K562 (cell line): ENCODE data around the gene DDX46. TPM values are rescaled to one million over a fixed set of nuclear protein-coding genes. Genes with fewer than 3 reads are reported as not detected.

Experiments
- BACH1 ChIP-seq: fragments of 200-800 bp; sonication (Bioruptor generic); IDR thresholded peaks from 2 replicates; pipeline ENCODE4 v1.6.1; 2016; ENCODE audit warnings: missing genetic modification characterization, missing compliant biosample characterization
- CREB1 ChIP-seq, 2 experiments: sonication (generic) in 1 of 2; formaldehyde crosslinking in 1 of 2; IDR thresholded peaks; 2 replicates each; pipeline versions ENCODE4 v1.6.1 to v1.8.0; 2012 to 2022; ENCODE audit warnings: inconsistent platforms in 1 of 2, mild to moderate bottlenecking in 1 of 2, missing genetic modification reagents in 1 of 2, moderate library complexity in 1 of 2
- DMBX1 ChIP-seq: fragments of 250-450 bp; sonication (Bioruptor Pico); IDR thresholded peaks from 2 replicates; pipeline ENCODE4 v1.8.0; 2022; ENCODE audit warnings: inconsistent platforms, mild to moderate bottlenecking, moderate library complexity, borderline replicate concordance
- EGR1 ChIP-seq: fragments of 450-650 bp; conservative IDR thresholded peaks from 2 replicates; pipeline ENCODE4 v1.6.1; 2017; ENCODE audit warnings: mild to moderate bottlenecking
- KLF13 ChIP-seq: fragments of 450-650 bp; IDR thresholded peaks from 2 replicates; pipeline ENCODE4 v1.6.1; 2016; ENCODE audit warnings: missing genetic modification characterization, low read depth, mild to moderate bottlenecking, missing compliant biosample characterization, moderate library complexity, borderline replicate concordance
- MXD1 ChIP-seq: fragments of 250-450 bp; sonication (Bioruptor Pico); IDR thresholded peaks from 2 replicates; pipeline ENCODE4 v1.8.0; 2021; ENCODE audit warnings: borderline replicate concordance, mild to moderate bottlenecking, moderate library complexity; ENCODE audit not compliant: poor library complexity, severe bottlenecking
- NEUROD1 ChIP-seq: fragments of 150-350 bp; IDR thresholded peaks from 2 replicates; pipeline ENCODE4 v1.6.1; 2014; ENCODE audit warnings: borderline replicate concordance, low read length, low read depth; ENCODE audit not compliant: partially characterized antibody
- NFIC ChIP-seq: fragments of 450-650 bp; IDR thresholded peaks from 2 replicates; pipeline ENCODE4 v1.6.1; 2017; ENCODE audit warnings: mild to moderate bottlenecking, inconsistent platforms
- PTTG1 ChIP-seq: fragments of 450-650 bp; IDR thresholded peaks from 2 replicates; pipeline ENCODE4 v1.6.1; 2016; ENCODE audit warnings: low read depth, mild to moderate bottlenecking, missing genetic modification characterization, missing compliant biosample characterization
- RBM25 ChIP-seq: fragments of 200-400 bp; formaldehyde crosslinking; IDR thresholded peaks from 2 replicates; pipeline ENCODE4 v1.6.1; 2018; ENCODE audit warnings: low read length, low read depth, moderate library complexity; ENCODE audit not compliant: severe bottlenecking
- RNF219 ChIP-seq: fragments of 250-450 bp; sonication (Bioruptor Pico); IDR thresholded peaks from 2 replicates; pipeline ENCODE4 v1.5.0; 2022; ENCODE audit warnings: mild to moderate bottlenecking
- SMAD3 ChIP-seq: fragments of 450-650 bp; formaldehyde crosslinking; conservative IDR thresholded peaks from 2 replicates; pipeline ENCODE4 v1.4.0; 2020; ENCODE audit warnings: mild to moderate bottlenecking
- SRF ChIP-seq, 2 experiments: fragments of 250-450, 450-650 bp in 1 of 2; sonication (Bioruptor Pico) in 1 of 2; sonication (generic) in 1 of 2; formaldehyde crosslinking; IDR thresholded peaks; 2 replicates each; pipeline versions ENCODE4 v1.5.0 to v1.5.1; 2020 to 2022; ENCODE audit warnings: mild to moderate bottlenecking in 1 of 2, missing genetic modification reagents in 1 of 2
- TAF1 ChIP-seq: IDR thresholded peaks from 2 replicates; pipeline ENCODE4 v1.6.1; 2011; ENCODE audit warnings: mild to moderate bottlenecking, low read length, moderate library complexity; ENCODE audit not compliant: insufficient read depth, control insufficient read depth, severe bottlenecking; ENCODE audit errors: extremely low read depth
- ZNF133 ChIP-seq: fragments of 250-450 bp; sonication (Bioruptor Pico); IDR thresholded peaks from 2 replicates; pipeline ENCODE4 v1.4.0; 2020; ENCODE audit warnings: mild to moderate bottlenecking
- ZNF23 ChIP-seq: fragments of 250-450 bp; sonication (Bioruptor Pico); IDR thresholded peaks from 2 replicates; pipeline ENCODE4 v1.4.0; 2020; ENCODE audit warnings: mild to moderate bottlenecking
- ZNF586 ChIP-seq: fragments of 450-650 bp; formaldehyde crosslinking; conservative IDR thresholded peaks from 2 replicates; pipeline ENCODE4 v1.4.0; 2020; ENCODE audit warnings: mild to moderate bottlenecking, moderate library complexity
- polyA plus RNA-seq, 8 experiments: library from polyadenylated mRNA; depleted of rRNA in 4 of 8; stranded (reverse) in 5 of 8; unstranded in 3 of 8; fragments of >200 nt; fragmentation: Nextera tagmentation in 2 of 8; fragmentation: Illumina TruSeq in 1 of 8; extraction: Ambion mirVana in 2 of 8; extraction: Trizol in 1 of 8; gene quantifications; 2 replicates each; pipeline versions ENCODE4 v1.2.1 to v1.2.3, GENCODE V29; 2011 to 2014; ENCODE audit warnings: inconsistent platforms in 1 of 8, missing spikeins in 1 of 8
- total RNA-seq, 7 experiments: library from RNA; depleted of rRNA in 6 of 7; stranded (reverse); fragments of >200 nt in 6 of 7; fragmentation: Illumina TruSeq in 2 of 7; extraction: Trizol in 2 of 7; gene quantifications; 2 replicates each; pipeline versions ENCODE4 v1.2.1 to v1.2.3, GENCODE V29; 2011 to 2021; ENCODE audit warnings: low replicate concordance in 1 of 7
- TF ChIP-seq, protein P1 (sequence below): fragments of 150-350 bp; conservative IDR thresholded peaks from 2 replicates; pipeline ENCODE4 v1.6.1; 2014; ENCODE audit warnings: low read length
- TF ChIP-seq, protein P2 (sequence below): IDR thresholded peaks from 2 replicates; pipeline ENCODE4 v1.6.1; 2014; ENCODE audit warnings: antibody characterized with exemption

The DDX46 gene
- total and polyA plus RNA-seq, 9 of the 15 experiments (the other 6 are each of a cell fraction or from before 2014, with no cell fraction given), result 26.2 to 99.0 (median 76.4) TPM

DNA sequence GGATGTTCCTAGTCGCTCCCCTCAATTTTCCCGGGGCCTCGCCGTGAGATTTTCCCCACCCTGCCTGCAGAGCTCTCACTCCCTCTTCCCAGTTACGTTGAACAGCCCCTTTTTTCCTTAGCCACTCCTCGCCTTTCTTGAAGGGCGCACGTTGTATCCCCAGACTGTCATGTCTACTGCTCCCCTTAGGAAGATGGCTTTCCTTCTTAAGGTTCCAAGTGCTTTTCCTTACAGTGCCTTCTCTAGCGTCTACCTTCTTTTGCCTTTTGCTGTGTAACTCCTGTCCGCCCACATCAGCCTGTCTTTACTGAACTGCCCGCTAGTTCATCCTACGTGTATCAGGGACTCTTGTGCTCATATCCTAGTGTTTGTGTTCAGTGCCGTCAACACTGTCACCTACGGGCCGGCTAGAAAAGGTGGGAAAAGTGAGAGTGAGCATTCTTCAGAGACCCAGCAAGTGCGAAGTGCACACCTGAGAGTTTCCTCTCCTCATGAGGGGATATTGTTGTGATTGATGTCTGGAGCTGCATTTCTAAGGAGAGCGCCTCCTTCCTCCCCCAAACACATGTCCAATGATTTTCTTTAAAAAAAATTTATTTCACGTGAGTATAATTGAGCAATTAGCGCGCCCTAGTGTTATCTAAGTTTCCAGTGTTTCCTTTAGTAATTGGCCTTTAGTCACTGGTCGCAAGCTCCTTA, 19.5 kb upstream of the DDX46 start (continued):
- TF ChIP-seq EGR1 (peak; percentile 82), RNF219 (CRISPR knock-in tag) (no peak), NFIC (no peak), BACH1 (tag) (no peak), CREB1 (IDR thresholded peaks at IDR 0.05) (0 out of 2 replicates have a peak, but pooled peaks have one; percentile 36), CREB1 (CRISPR knock-in tag; IDR thresholded peaks at IDR 0.05) (no peak; the same call in 1 of the 2 replicates), ZNF133 (no peak), SMAD3 (no peak), ZNF586 (CRISPR knock-in tag) (no peak), PTTG1 (tag) (no peak), DMBX1 (CRISPR knock-in tag) (no peak), NEUROD1 (no peak), RBM25 (no peak), KLF13 (tag) (peak; percentile 55; the same call in 1 of the 2 replicates), MXD1 (CRISPR knock-in tag) (no peak), SRF (CRISPR knock-in tag; IDR thresholded peaks at IDR 0.05) (peak in 1 of 2 experiments; percentile 56; a peak in 2 of 4 replicates), TAF1 (no peak), ZNF23 (no peak)
- TF ChIP-seq, protein P1, sequence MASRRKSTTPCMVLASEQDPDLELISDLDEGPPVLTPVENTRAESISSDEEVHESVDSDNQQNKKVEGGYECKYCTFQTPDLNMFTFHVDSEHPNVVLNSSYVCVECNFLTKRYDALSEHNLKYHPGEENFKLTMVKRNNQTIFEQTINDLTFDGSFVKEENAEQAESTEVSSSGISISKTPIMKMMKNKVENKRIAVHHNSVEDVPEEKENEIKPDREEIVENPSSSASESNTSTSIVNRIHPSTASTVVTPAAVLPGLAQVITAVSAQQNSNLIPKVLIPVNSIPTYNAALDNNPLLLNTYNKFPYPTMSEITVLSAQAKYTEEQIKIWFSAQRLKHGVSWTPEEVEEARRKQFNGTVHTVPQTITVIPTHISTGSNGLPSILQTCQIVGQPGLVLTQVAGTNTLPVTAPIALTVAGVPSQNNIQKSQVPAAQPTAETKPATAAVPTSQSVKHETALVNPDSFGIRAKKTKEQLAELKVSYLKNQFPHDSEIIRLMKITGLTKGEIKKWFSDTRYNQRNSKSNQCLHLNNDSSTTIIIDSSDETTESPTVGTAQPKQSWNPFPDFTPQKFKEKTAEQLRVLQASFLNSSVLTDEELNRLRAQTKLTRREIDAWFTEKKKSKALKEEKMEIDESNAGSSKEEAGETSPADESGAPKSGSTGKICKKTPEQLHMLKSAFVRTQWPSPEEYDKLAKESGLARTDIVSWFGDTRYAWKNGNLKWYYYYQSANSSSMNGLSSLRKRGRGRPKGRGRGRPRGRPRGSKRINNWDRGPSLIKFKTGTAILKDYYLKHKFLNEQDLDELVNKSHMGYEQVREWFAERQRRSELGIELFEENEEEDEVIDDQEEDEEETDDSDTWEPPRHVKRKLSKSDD, result no peak
- TF ChIP-seq, protein P2, sequence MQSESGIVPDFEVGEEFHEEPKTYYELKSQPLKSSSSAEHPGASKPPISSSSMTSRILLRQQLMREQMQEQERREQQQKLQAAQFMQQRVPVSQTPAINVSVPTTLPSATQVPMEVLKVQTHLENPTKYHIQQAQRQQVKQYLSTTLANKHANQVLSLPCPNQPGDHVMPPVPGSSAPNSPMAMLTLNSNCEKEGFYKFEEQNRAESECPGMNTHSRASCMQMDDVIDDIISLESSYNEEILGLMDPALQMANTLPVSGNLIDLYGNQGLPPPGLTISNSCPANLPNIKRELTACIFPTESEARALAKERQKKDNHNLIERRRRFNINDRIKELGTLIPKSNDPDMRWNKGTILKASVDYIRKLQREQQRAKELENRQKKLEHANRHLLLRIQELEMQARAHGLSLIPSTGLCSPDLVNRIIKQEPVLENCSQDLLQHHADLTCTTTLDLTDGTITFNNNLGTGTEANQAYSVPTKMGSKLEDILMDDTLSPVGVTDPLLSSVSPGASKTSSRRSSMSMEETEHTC, result no peak
